H1 (cell line): ENCODE measurements around the gene IFT25. TPM values are rescaled to one million over a fixed set of nuclear protein-coding genes. Genes with fewer than 3 reads are reported as not detected.

Experiments used
- CTCF ChIA-PET: fragments of 300-600 bp; sonication (Branson Sonifier 250); formaldehyde crosslinking; loops from one replicate; lab custom pipeline; 2021; ENCODE audit not compliant: partially characterized antibody; lab: Charles Lee
- POLR2A ChIA-PET: fragments of 300-600 bp; sonication (Branson Sonifier 250); formaldehyde crosslinking; loops from one replicate; lab custom pipeline; 2021; ENCODE audit warnings: inconsistent platforms; ENCODE audit not compliant: partially characterized antibody; lab: Charles Lee
- DNase-seq, 2 experiments: peaks; one replicate each; pipeline versions ENCODE4 v3.0.0 to v3.0.0-alpha.2; 2010 to 2022; ENCODE audit warnings: low spot score in 2 of 2, low read depth in 1 of 2, mixed read lengths in 1 of 2
- FAIRE-seq: peaks from 2 replicates; lab custom pipeline; 2011; peaks lifted over from hg19 to GRCh38; lab: Jason Lieb, UNC
- H2AFZ ChIP-seq: 2 replicates; pipeline ENCODE4 v1.8.1; 2012; ENCODE audit warnings: low read length, inconsistent platforms
- H2AK5ac ChIP-seq: 2 replicates; pipeline ENCODE4 v1.6.1; 2013; ENCODE audit warnings: low read depth, low read length
- H2BK120ac ChIP-seq: replicated peaks from 2 replicates; pipeline ENCODE3; 2013; ENCODE audit warnings: low read depth, low read length, inconsistent platforms
- H2BK12ac ChIP-seq: 2 replicates; pipeline ENCODE4 v1.6.1; 2013; ENCODE audit warnings: low read depth, low read length
- H2BK15ac ChIP-seq: 2 replicates; pipeline ENCODE4 v1.6.1; 2013; ENCODE audit warnings: low read length
- H2BK20ac ChIP-seq: 2 replicates; pipeline ENCODE4 v1.6.1; 2013; ENCODE audit warnings: low read length
- H2BK5ac ChIP-seq: 2 replicates; pipeline ENCODE4 v1.6.1; 2013; ENCODE audit warnings: low read depth, low read length
- H3K14ac ChIP-seq: 2 replicates; pipeline ENCODE4 v1.6.1; 2013; ENCODE audit warnings: inconsistent platforms; ENCODE audit not compliant: insufficient read length
- H3K18ac ChIP-seq: 2 replicates; pipeline ENCODE4 v1.6.1; 2013; ENCODE audit warnings: low read length; ENCODE audit errors: extremely low read depth
- H3K23ac ChIP-seq: 2 replicates; pipeline ENCODE4 v1.6.1; 2013; ENCODE audit warnings: inconsistent platforms; ENCODE audit not compliant: insufficient read length
- H3K23me2 ChIP-seq: 2 replicates; pipeline ENCODE4 v1.6.1; 2013; ENCODE audit warnings: low read depth, low read length
- H3K27ac ChIP-seq: 2 replicates; pipeline ENCODE4 v1.6.1; 2011; ENCODE audit warnings: low read depth, low read length, inconsistent platforms
- H3K27me3 ChIP-seq, 4 experiments: replicated peaks in 1 of 4; 1 replicate in 1 of 4; 2 replicates in 3 of 4; pipeline versions ENCODE4 v1.6.1 to v1.8.1; 2011 to 2013; ENCODE audit warnings: low read length in 3 of 4, mild to moderate bottlenecking in 3 of 4, inconsistent platforms in 2 of 4, mixed read lengths in 2 of 4, moderate library complexity in 1 of 4; ENCODE audit not compliant: control insufficient read depth in 3 of 4, insufficient read depth in 3 of 4; ENCODE audit errors: extremely low read depth in 1 of 4
- H3K36me3 ChIP-seq, 4 experiments: 2 replicates each; pipeline versions ENCODE4 v1.6.1 to v1.8.1; 2011 to 2013; ENCODE audit warnings: mild to moderate bottlenecking in 4 of 4, low read length in 3 of 4, moderate library complexity in 2 of 4, control low read depth in 1 of 4, inconsistent platforms in 1 of 4; ENCODE audit not compliant: insufficient read depth in 4 of 4, control insufficient read depth in 2 of 4
- H3K4ac ChIP-seq: replicated peaks from 2 replicates; pipeline ENCODE3; 2013; ENCODE audit warnings: low read length, low read depth, mixed read lengths, inconsistent platforms; ENCODE audit not compliant: insufficient read length
- H3K4me1 ChIP-seq, 4 experiments: replicated peaks in 1 of 4; 1 replicate in 1 of 4; 2 replicates in 3 of 4; pipeline versions ENCODE4 v1.6.1 to v1.8.1; 2011 to 2013; ENCODE audit warnings: low read length in 3 of 4, inconsistent platforms in 2 of 4, mixed read lengths in 1 of 4; ENCODE audit not compliant: insufficient read depth in 4 of 4, control insufficient read depth in 3 of 4
- H3K4me2 ChIP-seq, 2 experiments: 2 replicates each; pipeline versions ENCODE4 v1.6.1 to v1.8.1; 2011 to 2013; ENCODE audit warnings: low read depth in 2 of 2, low read length in 2 of 2, control low read depth in 1 of 2, inconsistent platforms in 1 of 2, mild to moderate bottlenecking in 1 of 2; ENCODE audit not compliant: insufficient read depth in 1 of 2
- H3K4me3 ChIP-seq, 4 experiments: fragments of 200-600, 300-600 bp in 1 of 4; sonication (generic), shearing (Covaris generic), sonication (Bioruptor Twin) in 1 of 4; 2 replicates each; pipeline versions ENCODE4 v1.5.1 to v1.8.1; 2011 to 2016; ENCODE audit warnings: low read length in 4 of 4, low read depth in 3 of 4, control low read depth in 2 of 4, inconsistent platforms in 2 of 4, mild to moderate bottlenecking in 2 of 4, mixed read lengths in 1 of 4, moderate library complexity in 1 of 4; ENCODE audit not compliant: insufficient read depth in 2 of 4; ENCODE audit errors: extremely low read depth in 1 of 4
- H3K56ac ChIP-seq: replicated peaks from 2 replicates; pipeline ENCODE3; 2013; ENCODE audit warnings: low read depth, mild to moderate bottlenecking, mixed read lengths, low read length, inconsistent platforms; ENCODE audit not compliant: insufficient read length
- H3K79me1 ChIP-seq: 2 replicates; pipeline ENCODE4 v1.6.1; 2013; ENCODE audit warnings: low read depth, low read length, control low read depth
- H3K79me2 ChIP-seq, 2 experiments: 2 replicates each; pipeline versions ENCODE4 v1.6.1 to v1.8.1; 2012 to 2013; ENCODE audit warnings: low read length in 2 of 2, mild to moderate bottlenecking in 2 of 2, inconsistent platforms in 1 of 2; ENCODE audit not compliant: insufficient read depth in 2 of 2, control insufficient read depth in 1 of 2
- H3K9ac ChIP-seq, 4 experiments: replicated peaks in 1 of 4; 1 replicate in 1 of 4; 2 replicates in 3 of 4; pipeline versions ENCODE4 v1.6.1 to v1.8.1; 2011 to 2013; ENCODE audit warnings: low read depth in 3 of 4, low read length in 3 of 4, control low read depth in 2 of 4, mild to moderate bottlenecking in 2 of 4, moderate library complexity in 2 of 4, inconsistent platforms in 1 of 4; ENCODE audit errors: extremely low read depth in 1 of 4
- H3K9me3 ChIP-seq, 2 experiments: 2 replicates each; pipeline versions ENCODE4 v1.6.1 to v1.8.1; 2012 to 2013; ENCODE audit warnings: mild to moderate bottlenecking in 2 of 2, moderate library complexity in 2 of 2, control low read depth in 1 of 2, inconsistent platforms in 1 of 2, low read depth in 1 of 2, low read length in 1 of 2, mixed read lengths in 1 of 2; ENCODE audit not compliant: insufficient read depth in 2 of 2
- H4K20me1 ChIP-seq, 2 experiments: replicated peaks in 1 of 2; 2 replicates each; pipeline versions ENCODE3 to v1.8.1; 2011 to 2013; ENCODE audit warnings: inconsistent platforms in 2 of 2, low read length in 2 of 2, mild to moderate bottlenecking in 1 of 2; ENCODE audit not compliant: insufficient read depth in 2 of 2, control insufficient read depth in 1 of 2
- H4K5ac ChIP-seq: 2 replicates; pipeline ENCODE4 v1.6.1; 2013; ENCODE audit warnings: low read length, low read depth, mixed read lengths, inconsistent platforms; ENCODE audit not compliant: insufficient read length
- H4K8ac ChIP-seq: 2 replicates; pipeline ENCODE4 v1.8.0; 2013; ENCODE audit warnings: mild to moderate bottlenecking, moderate library complexity, low read length, inconsistent platforms; ENCODE audit not compliant: insufficient read depth; ENCODE audit errors: extremely low read depth
- H4K91ac ChIP-seq: replicated peaks from 2 replicates; pipeline ENCODE3; 2013; ENCODE audit warnings: low read length, mixed read lengths, inconsistent platforms; ENCODE audit not compliant: insufficient read length
- BCL11A ChIP-seq, 2 experiments: IDR thresholded peaks; one replicate each; pipeline ENCODE4 v1.6.1; 2011; ENCODE audit warnings: low read depth in 2 of 2, low read length in 2 of 2, mild to moderate bottlenecking in 2 of 2
- CBX5 ChIP-seq: fragments of 300-800, 300-1000 bp; sonication (generic); IDR thresholded peaks from 2 replicates; pipeline ENCODE4 v1.7.1; 2016; ENCODE audit warnings: antibody characterized with exemption, low read length, low read depth
- CBX8 ChIP-seq: fragments of 300-800, 300-1000 bp; sonication (generic); IDR thresholded peaks from 2 replicates; pipeline ENCODE4 v1.7.1; 2016; ENCODE audit warnings: low read depth, low read length, borderline replicate concordance
- CEBPB ChIP-seq: IDR thresholded peaks from 2 replicates; pipeline ENCODE4 v1.6.1; 2012; ENCODE audit warnings: low read depth, low read length
- CREB1 ChIP-seq: IDR thresholded peaks from 2 replicates; pipeline ENCODE4 v1.6.1; 2012; ENCODE audit warnings: inconsistent platforms
- E2F6 ChIP-seq: IDR thresholded peaks from 2 replicates; pipeline ENCODE4 v1.6.1; 2012; ENCODE audit warnings: inconsistent platforms
- KDM5A ChIP-seq: fragments of 200-600 bp; IDR thresholded peaks from 2 replicates; pipeline ENCODE4 v1.7.1; 2012; ENCODE audit warnings: mild to moderate bottlenecking, low read length, inconsistent platforms, mixed read lengths
- RAD21 ChIP-seq, 2 experiments: IDR thresholded peaks in 1 of 2; conservative IDR thresholded peaks in 1 of 2; 2 replicates each; pipeline ENCODE4 v1.6.1; 2011; ENCODE audit warnings: low read depth in 2 of 2, low read length in 2 of 2, improper control_type of control experiment in 1 of 2, inconsistent platforms in 1 of 2, mild to moderate bottlenecking in 1 of 2, moderate library complexity in 1 of 2
- RXRA ChIP-seq: IDR thresholded peaks from 2 replicates; pipeline ENCODE4 v1.6.1; 2011; ENCODE audit warnings: low read depth, mild to moderate bottlenecking, low read length, moderate library complexity; ENCODE audit not compliant: insufficient read depth
- SP1 ChIP-seq: IDR thresholded peaks from 2 replicates; pipeline ENCODE4 v1.6.1; 2011; ENCODE audit warnings: low read depth, low read length
- SP2 ChIP-seq: IDR thresholded peaks from 2 replicates; pipeline ENCODE4 v1.6.1; 2012; ENCODE audit warnings: mild to moderate bottlenecking, low read length, inconsistent platforms
- TBP ChIP-seq: IDR thresholded peaks from 2 replicates; pipeline ENCODE4 v1.6.1; 2011; ENCODE audit warnings: low read depth, low read length, improper control_type of control experiment
- TEAD4 ChIP-seq: IDR thresholded peaks from 2 replicates; pipeline ENCODE4 v1.6.1; 2012; ENCODE audit warnings: low read depth, low read length, inconsistent platforms, mixed read lengths
- YY1 ChIP-seq: IDR thresholded peaks from 2 replicates; pipeline ENCODE4 v1.6.1; 2011; ENCODE audit warnings: low read depth, mild to moderate bottlenecking, low read length
- WGBS, 2 experiments: shearing (Covaris generic) in 1 of 2; methylation state at CpG; one replicate each; pipeline versions ENCODE4 v1.1.6 to v1.1.7; 2013 to 2015; ENCODE audit warnings: low lambda C conversion rate in 2 of 2, mixed read lengths in 2 of 2, inconsistent platforms in 1 of 2, low coverage in 1 of 2, missing lambda C conversion rate in 1 of 2; ENCODE audit not compliant: insufficient replicate concordance in 2 of 2, insufficient coverage in 1 of 2, insufficient read length in 1 of 2; ENCODE audit errors: extremely low coverage in 1 of 2, missing lambda C conversion rate in 1 of 2; 5-methylcytosine and 5-hydroxymethylcytosine counted together
- polyA plus RNA-seq, 7 experiments: library from polyadenylated mRNA; depleted of rRNA in 3 of 7; stranded (reverse) in 5 of 7; unstranded in 2 of 7; fragments of >200 nt in 5 of 7; fragments of 200-250 nt in 2 of 7; gene quantifications; 1 replicate in 5 of 7; 2 replicates in 1 of 7; 4 replicates in 1 of 7; pipeline versions ENCODE4 v1.2.1 to v1.2.3, GENCODE V29; 2011 to 2013; ENCODE audit warnings: missing spikeins in 2 of 7, mixed read lengths in 2 of 7
- total RNA-seq: library from RNA; stranded (reverse); fragmentation: NEBNext Ultra II Directional; extraction: Animal tissue kit (Norgen Biotek cat#: 25700); gene quantifications from 2 replicates; pipeline ENCODE4 v1.2.1, GENCODE V29; 2021

Gene IFT25
- total and polyA plus RNA-seq, 2 of the 8 experiments (the other 6 are each of a cell fraction or from before 2014, with no cell fraction given), result 15.0 to 36.3 TPM

GRCh38 chr1:53927376-53927881 is 18.1 kb downstream of the IFT25 start:
- no peak overlapping the region for H2AFZ ChIP-seq
- peaks cover 0 to 14% (median 2%) of the 10 kb centered on the region in 4 experiments; a peak in 4 of 8 replicates for H3K36me3 ChIP-seq
- no peak overlapping the region for H3K9ac ChIP-seq
- no peak overlapping the region for H2AK5ac ChIP-seq
- ChIA-PET POLR2A (no interaction called here), CTCF (interaction anchor here (0.6 to 2.0 kb wide), 3 partner anchors 10 to 120 kb away, joined by 3 to 4 read pairs (median 4); no protein-coding TSS in a partner anchor)
- H3K4me1 ChIP-seq, result no peaks in the 10 kb centered on the region
- no peak overlapping the region for H2BK20ac ChIP-seq
- H2BK120ac ChIP-seq, result no peak overlapping the region
- H3K18ac ChIP-seq, result no peak overlapping the region
- no peak overlapping the region for H3K27ac ChIP-seq
- no peak overlapping the region for H4K5ac ChIP-seq
- no peak overlapping the region for H3K56ac ChIP-seq
- FAIRE-seq (no peak), DNase-seq (no peak)
- peaks cover 0 to 2% of the 10 kb centered on the region in 2 experiments for H4K20me1 ChIP-seq
- H3K23me2 ChIP-seq, result 0 out of 2 replicates have a peak, but pooled peaks cover 2% of the 10 kb centered on the region
- H3K4me3 ChIP-seq, result no peak overlapping the region
- WGBS, 2 experiments, result 86% methylated on average over 2 of the region's 2 CpGs; no CpG with 5 or more reads in 1 of the 2 experiments
- no peak overlapping the region for H3K4me2 ChIP-seq
- no peaks in the 10 kb centered on the region for H3K79me2 ChIP-seq
- no peak overlapping the region for H2BK12ac ChIP-seq
- H4K91ac ChIP-seq, result no peak overlapping the region
- no peaks in the 10 kb centered on the region for H3K27me3 ChIP-seq
- H3K14ac ChIP-seq, result no peak overlapping the region
- no peak overlapping the region for H4K8ac ChIP-seq
- H3K4ac ChIP-seq, result no peak overlapping the region
- H3K23ac ChIP-seq, result no peak overlapping the region
- H3K79me1 ChIP-seq, result no peaks in the 10 kb centered on the region
- H2BK15ac ChIP-seq, result no peak overlapping the region
- no peak overlapping the region for H2BK5ac ChIP-seq
- H3K9me3 ChIP-seq, result 0 out of 4 replicates have a peak, but pooled peaks cover 0 to under 1% of the 10 kb centered on the region in 2 experiments
- TF ChIP-seq E2F6 (no peak), SP1 (no peak), CREB1 (no peak), SP2 (no peak), YY1 (no peak), CBX5 (no peak), TEAD4 (no peak), TBP (no peak), CEBPB (no peak), KDM5A (no peak), CBX8 (no peak), RAD21 (IDR thresholded peaks at IDR 0.05 in 1 of 2, conservative IDR thresholded peaks at IDR 0.05 in 1 of 2; ENCODE audit: low read depth in 2 of 2, low read length in 2 of 2) (no peak), RXRA (no peak), BCL11A (IDR thresholded peaks at IDR 0.05; ENCODE audit: low read depth in 2 of 2, low read length in 2 of 2) (no peak)
